HCT116 (cell line): ENCODE measurements around the gene SPSB2. TPM values are rescaled to one million over a fixed set of nuclear protein-coding genes. Genes with fewer than 3 reads are reported as not detected.

Experiments used
- ATAC-seq: fragments of 200-7000 bp; cut with Tn5 transposase; 2 replicates; pipeline ENCODE4 v1.9.1; 2020; ENCODE audit warnings: mild to moderate bottlenecking, moderate library complexity
- BruUV-seq: library from RNA; stranded (reverse); fragments of 400-500 nt; replicated peaks from 2 replicates; lab custom pipeline; 2021; lab: Mats Ljungman, UMichigan
- CTCF ChIA-PET: fragments of 300-600 bp; sonication (Branson Sonifier 250); formaldehyde crosslinking; loops from one replicate; lab custom pipeline; 2021; ENCODE audit warnings: antibody characterized with exemption; lab: Charles Lee
- POLR2A ChIA-PET: fragments of 300-600, 350-600 bp; sonication (Branson Sonifier 250); formaldehyde crosslinking; loops from one replicate; lab custom pipeline; 2021; ENCODE audit warnings: antibody characterized with exemption; lab: Charles Lee
- RAD21 ChIA-PET, 2 experiments: fragments of 300-600 bp; sonication (Branson Sonifier 250); formaldehyde crosslinking; loops; one replicate each; lab custom pipeline; 2023; ENCODE audit warnings: low total read pairs in 2 of 2; ENCODE audit not compliant: uncharacterized antibody in 2 of 2, unreplicated experiment in 2 of 2, low non-redundant PET in 1 of 2; lab: Charles Lee
- DNase-seq: peaks from one replicate; pipeline ENCODE4 v3.0.0-alpha.2; 2010; ENCODE audit warnings: low read depth, low spot score
- H2AFZ ChIP-seq: fragments of 200-600 bp; shearing (Covaris generic), sonication (generic); 2 replicates; pipeline ENCODE4 v1.6.1; 2017; ENCODE audit warnings: low read depth, mixed run types, mixed read lengths, antibody characterized with exemption, low read length; ENCODE audit not compliant: poor library complexity, severe bottlenecking
- H3K27ac ChIP-seq: 2 replicates; pipeline ENCODE4 v1.5.1; 2012; ENCODE audit warnings: low read depth, low read length
- H3K27me3 ChIP-seq: fragments of 200-600 bp; sonication (generic); 2 replicates; pipeline ENCODE4 v1.6.1; 2016; ENCODE audit warnings: mixed run types, low read length, mixed read lengths; ENCODE audit not compliant: insufficient read depth
- H3K36me3 ChIP-seq, 2 experiments: fragments of 200-500 bp in 1 of 2; fragments of 200-600 bp in 1 of 2; sonication (Bioruptor generic) in 1 of 2; sonication (generic) in 1 of 2; 2 replicates each; pipeline versions ENCODE4 v1.5.1 to v1.6.1; 2014 to 2016; ENCODE audit warnings: low read length in 2 of 2, inconsistent platforms in 1 of 2, mixed read lengths in 1 of 2, mixed run types in 1 of 2; ENCODE audit not compliant: insufficient read depth in 2 of 2, control insufficient read depth in 1 of 2
- H3K4me1 ChIP-seq, 2 experiments: fragments of 200-600 bp in 1 of 2; sonication (generic) in 1 of 2; 2 replicates each; pipeline versions ENCODE4 v1.5.1 to v1.6.1; 2012 to 2017; ENCODE audit warnings: low read length in 2 of 2, inconsistent platforms in 1 of 2, mild to moderate bottlenecking in 1 of 2, mixed read lengths in 1 of 2, mixed run types in 1 of 2, moderate library complexity in 1 of 2; ENCODE audit not compliant: insufficient read depth in 2 of 2, control insufficient read depth in 1 of 2
- H3K4me2 ChIP-seq: fragments of 200-600 bp; sonication (generic); 2 replicates; pipeline ENCODE4 v1.6.1; 2017; ENCODE audit warnings: mixed run types, low read length, mixed read lengths
- H3K4me3 ChIP-seq, 2 experiments: fragments of 200-600 bp in 1 of 2; sonication (generic) in 1 of 2; replicated peaks in 1 of 2; 2 replicates each; pipeline ENCODE4 v1.5.1; 2011 to 2016; ENCODE audit warnings: low read length in 2 of 2, control low read depth in 1 of 2, low read depth in 1 of 2, mild to moderate bottlenecking in 1 of 2, mixed read lengths in 1 of 2, mixed run types in 1 of 2
- H3K79me2 ChIP-seq: fragments of 200-600 bp; sonication (generic); 2 replicates; pipeline ENCODE4 v1.6.1; 2017; ENCODE audit warnings: mild to moderate bottlenecking, mixed run types, low read length, moderate library complexity, mixed read lengths; ENCODE audit not compliant: insufficient read depth
- H3K9ac ChIP-seq: fragments of 200-600 bp; sonication (generic); 2 replicates; pipeline ENCODE4 v1.6.1; 2016; ENCODE audit warnings: low read length, mixed read lengths
- H3K9me2 ChIP-seq: fragments of 200-600 bp; sonication (generic), shearing (Covaris generic); 2 replicates; pipeline ENCODE4 v1.6.1; 2017; ENCODE audit warnings: mixed run types, mild to moderate bottlenecking, moderate library complexity; ENCODE audit not compliant: insufficient read depth
- H3K9me3 ChIP-seq, 2 experiments: fragments of 200-500 bp in 1 of 2; fragments of 200-600 bp in 1 of 2; sonication (Bioruptor generic) in 1 of 2; sonication (generic) in 1 of 2; 2 replicates each; pipeline ENCODE4 v1.6.1; 2014 to 2017; ENCODE audit warnings: low read length in 2 of 2, mixed read lengths in 2 of 2, inconsistent platforms in 1 of 2, low read depth in 1 of 2, mild to moderate bottlenecking in 1 of 2, mixed run types in 1 of 2, moderate library complexity in 1 of 2; ENCODE audit not compliant: control insufficient read depth in 1 of 2, insufficient read depth in 1 of 2
- H4K20me1 ChIP-seq: fragments of 200-600 bp; sonication (generic), shearing (Covaris generic); 2 replicates; pipeline ENCODE4 v1.6.1; 2017; ENCODE audit warnings: mixed run types, mild to moderate bottlenecking, moderate library complexity; ENCODE audit not compliant: insufficient read depth
- ATF3 ChIP-seq: IDR thresholded peaks from 2 replicates; pipeline ENCODE4 v1.6.1; 2012
- CBX3 ChIP-seq: IDR thresholded peaks from 2 replicates; pipeline ENCODE4 v1.6.1; 2012; ENCODE audit warnings: low read depth
- CEBPB ChIP-seq: IDR thresholded peaks from 2 replicates; pipeline ENCODE4 v1.6.1; 2012; ENCODE audit warnings: low read depth
- JUND ChIP-seq: IDR thresholded peaks from 2 replicates; pipeline ENCODE4 v1.6.1; 2012
- RAD21 ChIP-seq: IDR thresholded peaks from 2 replicates; pipeline ENCODE4 v1.6.1; 2012; ENCODE audit warnings: low read depth, mild to moderate bottlenecking
- SIN3A ChIP-seq: IDR thresholded peaks from 2 replicates; pipeline ENCODE4 v1.6.1; 2012; ENCODE audit warnings: low read depth
- SRF ChIP-seq: IDR thresholded peaks from 2 replicates; pipeline ENCODE4 v1.6.1; 2012; ENCODE audit warnings: low read depth
- TCF7L2 ChIP-seq: IDR thresholded peaks from 2 replicates; pipeline ENCODE4 v1.7.0; 2011; ENCODE audit warnings: borderline replicate concordance, inconsistent platforms; ENCODE audit not compliant: insufficient read depth, insufficient read length; ENCODE audit errors: extremely low read depth
- YY1 ChIP-seq: IDR thresholded peaks from 2 replicates; pipeline ENCODE4 v1.6.1; 2011; ENCODE audit warnings: low read length, low read depth, moderate library complexity, mild to moderate bottlenecking; ENCODE audit not compliant: insufficient replicate concordance; ENCODE audit errors: extremely low read depth
- ZBTB33 ChIP-seq: IDR thresholded peaks from 2 replicates; pipeline ENCODE4 v1.6.1; 2011; ENCODE audit warnings: mild to moderate bottlenecking, low read length, moderate library complexity; ENCODE audit not compliant: insufficient replicate concordance; ENCODE audit errors: extremely low read depth
- ZNF274 ChIP-seq: fragments of 200-500 bp; sonication (Bioruptor generic); IDR thresholded peaks from 2 replicates; pipeline ENCODE4 v1.6.1; 2014; ENCODE audit warnings: mild to moderate bottlenecking, low read depth, low read length, inconsistent platforms
- intact Hi-C: fragments of 100-400 bp; cut with micrococcal nuclease; formaldehyde crosslinking; loops from 2 replicates; pipeline ENCODE4 v1.10.0; 2022
- total RNA-seq: library from RNA; stranded (reverse); gene quantifications from one replicate; pipeline ENCODE4 v1.2.1, GENCODE V29; 2021; ENCODE audit not compliant: unreplicated experiment

Gene SPSB2
- total RNA-seq, 1 experiment from 2014 or later, result 10.0 TPM

GRCh38 chr12:6905414-6906040, 32.4 kb upstream of the SPSB2 start:
- H2AFZ ChIP-seq, result no peak overlapping the region
- no peaks in the 10 kb centered on the region for H4K20me1 ChIP-seq
- H3K27ac ChIP-seq, result no peak overlapping the region; the same call in 1 of the 2 replicates
- H3K4me2 ChIP-seq, result peak overlapping the region; percentile 98
- no peaks in the 10 kb centered on the region for H3K79me2 ChIP-seq
- H3K4me3 ChIP-seq, result peak overlapping the region; percentile 64 to 82
- POLR2A ChIA-PET, result interaction anchor here (0.6 to 1.7 kb wide), 5 partner anchors 14 to 101 kb away, joined by 3 to 9 read pairs (median 3); partner anchors contain the start of genes C12orf57, RNU7-1 and TPI1
- no peaks in the 10 kb centered on the region for H3K36me3 ChIP-seq
- no TSS peak for BruUV-seq
- TF ChIP-seq ATF3 (no peak), ZNF274 (no peak), YY1 (no peak), SRF (no peak), RAD21 (no peak), SIN3A (no peak), CBX3 (no peak), TCF7L2 (no peak), CEBPB (no peak), JUND (no peak), ZBTB33 (no peak)
- TF ChIP-seq, all 23 proteins: peak for 0
- ATAC-seq, result no peak
- H3K4me1 ChIP-seq, result peaks cover 10 to 20% of the 10 kb centered on the region in 2 experiments
- peak overlapping the region; percentile 80 for H3K9ac ChIP-seq
- no peaks in the 10 kb centered on the region for H3K27me3 ChIP-seq
- no peak for DNase-seq
- H3K9me3 ChIP-seq, result no peaks in the 10 kb centered on the region
- no peaks in the 10 kb centered on the region for H3K9me2 ChIP-seq
- CTCF ChIA-PET, result interaction anchor here (1.3 to 1.5 kb wide), 3 partner anchors 15 to 36 kb away, joined by 3 to 5 read pairs (median 4); no protein-coding TSS in a partner anchor
- intact Hi-C loops, result no loop called here
- RAD21 ChIA-PET, result no interaction called here
